Lung microvascular endothelial cell (primary cell): ENCODE measurements around the gene PDE7B. TPM values are rescaled to one million over a fixed set of nuclear protein-coding genes. Genes with fewer than 3 reads are reported as not detected.
"Not testable (repeated sequence)": the region's sequence is repeated elsewhere in the genome, so short reads cannot be mapped to it uniquely, and the experiment has no call there.

ENCODE experiments used
- DNase-seq, 2 donors: peaks; one replicate each; pipeline versions ENCODE4 v3.0.0 to v3.0.0-alpha.2; 2010; ENCODE audit warnings: low read depth in 2 of 2
- total RNA-seq: library from RNA; depleted of rRNA; stranded (reverse); fragments of >200 nt; gene quantifications from 2 replicates; pipeline ENCODE4 v1.2.1, GENCODE V29; 2014

Gene PDE7B
- total RNA-seq, 1 donor from 2014 or later: 19.4 TPM

- no peak for DNase-seq
Measured at GRCh38 chr6:136175873-136176272, 324.4 kb downstream of the PDE7B start.

- DNase-seq: no peak
Measured at GRCh38 chr6:136178749-136179148, 327.2 kb downstream of the PDE7B start.

- peak in 1 of 2 donors; percentile 81 for DNase-seq
Measured at GRCh38 chr6:136180704-136181511, 329.4 kb downstream of the PDE7B start.

GRCh38 chr6:136181512-136181833 lies 330.0 kb downstream of the PDE7B start:
- no peak for DNase-seq

- peak in 1 of 2 donors; percentile 23 for DNase-seq
Measured at GRCh38 chr6:136181861-136182260, 330.4 kb downstream of the PDE7B start.

- no peak for DNase-seq
Measured at GRCh38 chr6:136184738-136185137, 333.2 kb downstream of the PDE7B start.

GRCh38 chr6:136186363-136186762 lies 334.9 kb downstream of the PDE7B start:
- DNase-seq: no peak

GRCh38 chr6:136188486-136188885 lies 337.0 kb downstream of the PDE7B start:
- no peak for DNase-seq

GRCh38 chr6:136189104-136189503 lies 337.6 kb downstream of the PDE7B start:
- DNase-seq: no peak

- no peak for DNase-seq
Measured at GRCh38 chr6:136191606-136192312, 340.3 kb downstream of the PDE7B start.

- DNase-seq: no peak
Measured at GRCh38 chr6:136192902-136193301, 341.4 kb downstream of the PDE7B start.

- DNase-seq: peak; percentile 46 to 73
Measured at GRCh38 chr6:136201732-136202131, 350.2 kb downstream of the PDE7B start.

- no peak for DNase-seq
Measured at GRCh38 chr6:136208783-136209182, 357.3 kb downstream of the PDE7B start.

GRCh38 chr6:136209496-136209895 lies 358.0 kb downstream of the PDE7B start:
- DNase-seq: no peak

GRCh38 chr6:136210398-136211165 lies 359.1 kb downstream of the PDE7B start:
- peak in 1 of 2 donors; percentile 7 for DNase-seq

- DNase-seq: no peak
Measured at GRCh38 chr6:136212608-136213007, 361.1 kb downstream of the PDE7B start.

GRCh38 chr6:136213012-136213539 lies 361.6 kb downstream of the PDE7B start:
- DNase-seq: no peak

GRCh38 chr6:136213853-136214252 lies 362.4 kb downstream of the PDE7B start:
- no peak for DNase-seq

- no peak for DNase-seq
Measured at GRCh38 chr6:136216503-136217401, 365.3 kb downstream of the PDE7B start.

- not testable (repeated sequence) for DNase-seq
Measured at GRCh38 chr6:136224974-136225373, 373.5 kb downstream of the PDE7B start.

GRCh38 chr6:136225496-136225895 lies 374.0 kb downstream of the PDE7B start:
- peak in 1 of 2 donors; percentile 14 for DNase-seq
